Smooth muscle cell (in vitro differentiated cells): ENCODE measurements around the gene DLG5. TPM values are rescaled to one million over a fixed set of nuclear protein-coding genes. Genes with fewer than 3 reads are reported as not detected.

Experiments used
- DNase-seq: peaks from one replicate; lab custom pipeline; 2025; ENCODE audit not compliant: unreplicated experiment; lab: John Stamatoyannopoulos, UW
- H2AFZ ChIP-seq: fragments of 200-600 bp; sonication (generic); 2 replicates; pipeline ENCODE4 v1.6.0; 2016; ENCODE audit warnings: antibody characterized with exemption, low read depth, mild to moderate bottlenecking
- H3F3A ChIP-seq: fragments of 200-600 bp; sonication (generic); 2 replicates; pipeline ENCODE4 v1.6.0; 2017; ENCODE audit warnings: antibody characterized with exemption, low read depth
- H3K27ac ChIP-seq: fragments of 200-600 bp; sonication (generic); 2 replicates; pipeline ENCODE4 v1.5.1; 2016; ENCODE audit warnings: low read depth, mild to moderate bottlenecking
- H3K27me3 ChIP-seq: fragments of 200-600 bp; sonication (generic); 2 replicates; pipeline ENCODE4 v1.6.1; 2016; ENCODE audit warnings: low read depth, mild to moderate bottlenecking
- H3K36me3 ChIP-seq: fragments of 200-600 bp; sonication (generic); 2 replicates; pipeline ENCODE4 v1.5.1; 2016; ENCODE audit warnings: low read depth
- H3K4me1 ChIP-seq: fragments of 200-600 bp; sonication (generic); 2 replicates; pipeline ENCODE4 v1.5.1; 2016; ENCODE audit warnings: low read depth
- H3K4me2 ChIP-seq: fragments of 200-600 bp; sonication (generic); 2 replicates; pipeline ENCODE4 v1.6.0; 2016; ENCODE audit warnings: mild to moderate bottlenecking
- H3K4me3 ChIP-seq: fragments of 200-600 bp; sonication (generic); 2 replicates; pipeline ENCODE4 v1.5.1; 2016; ENCODE audit warnings: mild to moderate bottlenecking
- H3K79me2 ChIP-seq: fragments of 200-600 bp; sonication (generic); 2 replicates; pipeline ENCODE4 v1.6.0; 2016; ENCODE audit warnings: low read depth, mild to moderate bottlenecking
- H3K9ac ChIP-seq: fragments of 200-600 bp; sonication (generic); 2 replicates; pipeline ENCODE4 v1.6.0; 2016; ENCODE audit warnings: low read depth
- H3K9me3 ChIP-seq: fragments of 200-600 bp; sonication (generic); replicated peaks from 2 replicates; pipeline ENCODE4 v1.5.1; 2016; ENCODE audit warnings: low read depth
- H4K20me1 ChIP-seq: fragments of 200-600 bp; sonication (generic); 2 replicates; pipeline ENCODE4 v1.6.0; 2016; ENCODE audit warnings: low read depth
- WGBS: methylation state at CpG from one replicate; pipeline ENCODE4 v1.1.7; 2016; ENCODE audit warnings: low lambda C conversion rate; 5-methylcytosine and 5-hydroxymethylcytosine counted together
- polyA plus RNA-seq: library from polyadenylated mRNA; unstranded; fragments of >200 nt; fragmentation: Nextera tagmentation; extraction: Ambion mirVana; gene quantifications from 2 replicates; pipeline ENCODE4 v1.2.1, GENCODE V29; 2016
- total RNA-seq: library from RNA; depleted of rRNA; stranded (reverse); fragments of >200 nt; gene quantifications from 2 replicates; pipeline ENCODE4 v1.2.3, GENCODE V29; 2014
- TF ChIP-seq, protein P1 (sequence below): fragments of 200-600 bp; sonication (generic); IDR thresholded peaks from 2 replicates; pipeline ENCODE4 v1.5.1; 2017; ENCODE audit warnings: borderline replicate concordance, mild to moderate bottlenecking, antibody characterized with exemption; ENCODE audit not compliant: insufficient read depth, poor library complexity, severe bottlenecking

The DLG5 gene, protein sequence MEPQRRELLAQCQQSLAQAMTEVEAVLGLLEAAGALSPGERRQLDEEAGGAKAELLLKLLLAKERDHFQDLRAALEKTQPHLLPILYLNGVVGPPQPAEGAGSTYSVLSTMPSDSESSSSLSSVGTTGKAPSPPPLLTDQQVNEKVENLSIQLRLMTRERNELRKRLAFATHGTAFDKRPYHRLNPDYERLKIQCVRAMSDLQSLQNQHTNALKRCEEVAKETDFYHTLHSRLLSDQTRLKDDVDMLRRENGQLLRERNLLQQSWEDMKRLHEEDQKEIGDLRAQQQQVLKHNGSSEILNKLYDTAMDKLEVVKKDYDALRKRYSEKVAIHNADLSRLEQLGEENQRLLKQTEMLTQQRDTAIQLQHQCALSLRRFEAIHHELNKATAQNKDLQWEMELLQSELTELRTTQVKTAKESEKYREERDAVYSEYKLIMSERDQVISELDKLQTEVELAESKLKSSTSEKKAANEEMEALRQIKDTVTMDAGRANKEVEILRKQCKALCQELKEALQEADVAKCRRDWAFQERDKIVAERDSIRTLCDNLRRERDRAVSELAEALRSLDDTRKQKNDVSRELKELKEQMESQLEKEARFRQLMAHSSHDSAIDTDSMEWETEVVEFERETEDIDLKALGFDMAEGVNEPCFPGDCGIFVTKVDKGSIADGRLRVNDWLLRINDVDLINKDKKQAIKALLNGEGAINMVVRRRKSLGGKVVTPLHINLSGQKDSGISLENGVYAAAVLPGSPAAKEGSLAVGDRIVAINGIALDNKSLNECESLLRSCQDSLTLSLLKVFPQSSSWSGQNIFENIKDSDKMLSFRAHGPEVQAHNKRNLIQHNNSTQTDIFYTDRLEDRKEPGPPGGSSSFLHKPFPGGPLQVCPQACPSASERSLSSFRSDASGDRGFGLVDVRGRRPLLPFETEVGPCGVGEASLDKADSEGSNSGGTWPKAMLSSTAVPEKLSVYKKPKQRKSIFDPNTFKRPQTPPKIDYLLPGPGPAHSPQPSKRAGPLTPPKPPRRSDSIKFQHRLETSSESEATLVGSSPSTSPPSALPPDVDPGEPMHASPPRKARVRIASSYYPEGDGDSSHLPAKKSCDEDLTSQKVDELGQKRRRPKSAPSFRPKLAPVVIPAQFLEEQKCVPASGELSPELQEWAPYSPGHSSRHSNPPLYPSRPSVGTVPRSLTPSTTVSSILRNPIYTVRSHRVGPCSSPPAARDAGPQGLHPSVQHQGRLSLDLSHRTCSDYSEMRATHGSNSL (N-terminal part only)
- total RNA-seq, result 20.4 and 21.8 TPM in 2 replicates
- polyA plus RNA-seq, result 11.3 and 14.6 TPM in 2 replicates

DNA sequence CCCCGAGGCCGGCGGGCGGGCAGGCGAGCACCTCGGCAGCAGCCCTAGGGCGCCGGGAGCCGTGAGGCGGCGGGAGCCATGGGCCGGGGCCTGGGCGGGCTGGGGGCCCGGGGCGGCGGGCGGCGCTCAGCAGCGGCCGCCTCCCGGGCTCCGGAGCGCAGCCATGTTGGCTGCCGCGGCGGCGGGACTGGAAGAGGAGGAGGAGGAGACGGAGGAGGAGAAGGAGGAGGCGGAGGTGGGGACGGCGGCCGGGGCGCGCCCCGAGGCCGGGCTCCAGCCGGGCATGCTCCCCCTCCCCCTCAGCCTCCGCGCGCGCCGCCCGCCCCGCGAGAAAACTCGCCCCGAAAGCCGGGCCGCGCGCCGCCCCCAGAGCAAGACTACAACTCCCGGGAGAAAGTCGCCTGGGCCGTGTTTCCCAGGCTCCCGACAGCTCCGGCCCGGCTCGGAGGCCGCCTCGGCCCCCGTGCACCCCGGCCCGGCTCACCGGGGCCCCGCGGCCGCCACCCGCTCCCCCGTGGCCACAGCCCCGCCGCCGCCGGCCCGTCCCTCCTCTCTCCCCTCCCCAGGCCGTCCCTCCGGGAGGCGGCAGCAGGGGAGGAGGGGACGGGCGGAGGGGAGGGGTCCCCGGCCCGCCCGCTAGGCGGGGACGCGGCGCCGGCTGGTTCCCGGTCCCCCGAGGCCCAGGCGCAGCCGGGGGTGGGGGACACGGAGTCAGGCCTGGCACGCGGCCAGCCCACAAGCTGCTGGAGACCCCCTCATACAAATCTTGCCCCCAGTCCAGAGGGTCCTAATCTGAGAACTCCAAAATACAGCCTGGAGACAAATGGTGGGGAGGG is at the start of gene DLG5:
Gene DLG5 (minus strand): TSS at position 190 of the 836 bp plus-strand sequence. CDS start 235 bp downstream, outside the sequence.
- no peak within 1 kb of the TSS for H3K27ac ChIP-seq
- no peaks in the 10 kb centered on the region for H3K27me3 ChIP-seq
- peaks cover 40% of the 10 kb centered on the region for H4K20me1 ChIP-seq
- H3K36me3 ChIP-seq, result no peaks in the 10 kb centered on the region
- peaks cover 11% of the 10 kb centered on the region for H3F3A ChIP-seq
- peak within 1 kb of the TSS; percentile 71 for H2AFZ ChIP-seq
- peaks cover 23% of the 10 kb centered on the region for H3K4me1 ChIP-seq
- H3K9ac ChIP-seq, result peak within 1 kb of the TSS; percentile 66
- TF ChIP-seq, protein P1, sequence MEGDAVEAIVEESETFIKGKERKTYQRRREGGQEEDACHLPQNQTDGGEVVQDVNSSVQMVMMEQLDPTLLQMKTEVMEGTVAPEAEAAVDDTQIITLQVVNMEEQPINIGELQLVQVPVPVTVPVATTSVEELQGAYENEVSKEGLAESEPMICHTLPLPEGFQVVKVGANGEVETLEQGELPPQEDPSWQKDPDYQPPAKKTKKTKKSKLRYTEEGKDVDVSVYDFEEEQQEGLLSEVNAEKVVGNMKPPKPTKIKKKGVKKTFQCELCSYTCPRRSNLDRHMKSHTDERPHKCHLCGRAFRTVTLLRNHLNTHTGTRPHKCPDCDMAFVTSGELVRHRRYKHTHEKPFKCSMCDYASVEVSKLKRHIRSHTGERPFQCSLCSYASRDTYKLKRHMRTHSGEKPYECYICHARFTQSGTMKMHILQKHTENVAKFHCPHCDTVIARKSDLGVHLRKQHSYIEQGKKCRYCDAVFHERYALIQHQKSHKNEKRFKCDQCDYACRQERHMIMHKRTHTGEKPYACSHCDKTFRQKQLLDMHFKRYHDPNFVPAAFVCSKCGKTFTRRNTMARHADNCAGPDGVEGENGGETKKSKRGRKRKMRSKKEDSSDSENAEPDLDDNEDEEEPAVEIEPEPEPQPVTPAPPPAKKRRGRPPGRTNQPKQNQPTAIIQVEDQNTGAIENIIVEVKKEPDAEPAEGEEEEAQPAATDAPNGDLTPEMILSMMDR, result no peak
- peak within 1 kb of the TSS; percentile 86 for H3K4me3 ChIP-seq
- peak; percentile 47 for DNase-seq
- WGBS, result 1% methylated on average over 11 of the region's 95 CpGs
- no peaks in the 10 kb centered on the region for H3K9me3 ChIP-seq
- peaks cover 40% of the 10 kb centered on the region for H3K79me2 ChIP-seq
- H3K4me2 ChIP-seq, result peak within 1 kb of the TSS; percentile 97

DNA sequence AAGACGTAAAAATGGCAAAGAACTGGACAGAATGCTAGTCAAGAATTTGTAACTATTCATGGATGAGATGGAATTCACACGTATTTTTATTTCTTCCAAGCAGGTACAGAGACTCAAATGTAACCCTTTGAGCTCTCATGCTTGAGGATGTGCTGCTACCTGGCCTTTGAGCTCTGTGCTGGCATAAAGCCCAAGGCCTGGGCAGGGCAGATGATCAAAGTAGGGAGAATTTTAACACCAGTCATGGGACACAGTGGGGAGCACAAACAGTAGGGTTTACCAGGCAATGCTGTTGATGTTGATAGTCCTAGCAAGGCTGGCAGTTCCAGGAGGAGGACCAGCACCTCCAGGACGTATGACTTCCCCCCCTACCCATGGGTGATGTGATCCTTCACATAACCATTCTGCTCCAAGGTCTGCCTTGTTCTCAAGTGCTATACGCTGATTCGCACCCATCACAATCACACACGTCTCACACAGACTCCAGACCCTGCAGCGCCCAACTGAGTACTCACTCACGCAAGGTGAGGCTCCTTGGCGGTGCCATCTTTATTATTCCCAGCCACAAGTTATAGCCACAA is 48.6 kb upstream of the DLG5 start:
- Histone ChIP-seq H3K36me3 (peaks cover 6% of the 10 kb centered on the region), H4K20me1 (no peaks in the 10 kb centered on the region), H3K9me3 (no peaks in the 10 kb centered on the region), H2AFZ (no peak overlapping the region), H3K4me3 (no peak overlapping the region), H3K27ac (no peak overlapping the region), H3K4me1 (peaks cover 13% of the 10 kb centered on the region), H3K4me2 (no peak overlapping the region), H3K9ac (no peak overlapping the region), H3K79me2 (no peaks in the 10 kb centered on the region), H3K27me3 (no peaks in the 10 kb centered on the region), H3F3A (peaks cover 9% of the 10 kb centered on the region)
- TF ChIP-seq, protein P1, result no peak
- no peak for DNase-seq
- WGBS, result 88% methylated on average over 9 of the region's 9 CpGs

DNA sequence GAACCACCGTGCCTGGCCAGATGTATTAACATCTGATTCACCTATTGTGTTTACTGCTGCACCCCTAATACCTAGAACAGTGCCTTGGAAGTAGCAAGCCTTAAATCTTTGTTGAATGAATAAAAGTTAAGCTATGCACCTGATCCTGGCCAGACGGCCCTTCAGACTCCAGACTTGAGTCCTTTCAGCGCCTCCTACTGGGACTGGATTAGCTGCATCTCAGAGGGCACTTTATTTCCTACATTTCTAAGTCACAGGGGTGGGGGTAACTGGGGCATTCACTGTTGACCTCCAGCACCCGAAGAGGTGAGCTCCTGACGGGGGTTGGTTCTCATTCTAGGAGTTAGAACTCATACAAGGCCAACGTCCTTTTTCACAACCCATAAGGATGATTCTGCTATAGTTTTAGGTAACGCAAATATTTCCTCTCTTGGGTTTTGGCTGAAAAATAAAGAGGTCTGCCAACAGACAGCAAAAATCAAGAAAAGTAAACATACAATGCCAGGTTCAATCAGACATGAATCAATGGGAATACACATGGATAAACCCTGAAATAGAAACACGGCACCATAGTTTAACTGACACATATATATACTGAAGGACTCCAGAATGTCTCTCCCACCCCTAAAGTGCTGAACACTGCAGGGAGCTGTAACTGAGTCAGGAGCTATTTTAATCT is 48.0 kb upstream of the DLG5 start:
- Histone ChIP-seq H3F3A (peaks cover 9% of the 10 kb centered on the region), H2AFZ (no peak overlapping the region), H3K4me1 (peaks cover 13% of the 10 kb centered on the region), H3K27me3 (no peaks in the 10 kb centered on the region), H3K9me3 (no peaks in the 10 kb centered on the region), H3K27ac (no peak overlapping the region), H3K36me3 (no peaks in the 10 kb centered on the region), H3K4me3 (no peak overlapping the region), H3K4me2 (no peak overlapping the region), H4K20me1 (no peaks in the 10 kb centered on the region), H3K79me2 (no peaks in the 10 kb centered on the region), H3K9ac (no peak overlapping the region)
- WGBS, result 61% methylated on average over 8 of the region's 8 CpGs
- DNase-seq, result no peak
- TF ChIP-seq, protein P1, result peak; percentile 22
